GM21576 (cell line): ENCODE measurements around the gene PRR15.

ENCODE experiments used
- ATAC-seq: cut with Tn5 transposase; IDR thresholded peaks from one replicate; pipeline ENCODE4 v1.9.1; 2021; ENCODE audit warnings: mild to moderate bottlenecking, moderate library complexity; ENCODE audit not compliant: unreplicated experiment

Gene PRR15

GRCh38 chr7:29567174-29567573 is 3.5 kb downstream of the PRR15 start:
- no peak for ATAC-seq

- no peak for ATAC-seq
Observed at GRCh38 chr7:29569648-29570047, 6.0 kb downstream of the PRR15 start.

GRCh38 chr7:29572558-29572957 is 8.9 kb downstream of the PRR15 start:
- no peak for ATAC-seq

- no peak for ATAC-seq
Observed at GRCh38 chr7:29573567-29573966, 9.9 kb downstream of the PRR15 start.

- ATAC-seq = no peak
Observed at GRCh38 chr7:29574659-29575058, 11.0 kb downstream of the PRR15 start.

GRCh38 chr7:29587195-29587808 is 23.7 kb downstream of the PRR15 start:
- ATAC-seq = no peak

- ATAC-seq = no peak
Observed at GRCh38 chr7:29588212-29588611, 24.6 kb downstream of the PRR15 start.

GRCh38 chr7:29588900-29589696 is 25.5 kb downstream of the PRR15 start:
- peak; percentile 78 for ATAC-seq

GRCh38 chr7:29592866-29593265 is 29.2 kb downstream of the PRR15 start:
- ATAC-seq = no peak

- ATAC-seq = no peak
Observed at GRCh38 chr7:29593459-29593858, 29.8 kb downstream of the PRR15 start.

- no peak for ATAC-seq
Observed at GRCh38 chr7:29596593-29597178, 33.1 kb downstream of the PRR15 start.

GRCh38 chr7:29597266-29597665 is 33.6 kb downstream of the PRR15 start:
- ATAC-seq = no peak

GRCh38 chr7:29598137-29598536 is 34.5 kb downstream of the PRR15 start:
- no peak for ATAC-seq

- no peak for ATAC-seq
Observed at GRCh38 chr7:29598613-29599012, 35.0 kb downstream of the PRR15 start.

- no peak for ATAC-seq
Observed at GRCh38 chr7:29599026-29599425, 35.4 kb downstream of the PRR15 start.

- ATAC-seq = no peak
Observed at GRCh38 chr7:29600661-29601060, 37.0 kb downstream of the PRR15 start.

GRCh38 chr7:29604052-29604451 is 40.4 kb downstream of the PRR15 start:
- ATAC-seq = no peak

GRCh38 chr7:29604702-29605101 is 41.1 kb downstream of the PRR15 start:
- ATAC-seq = no peak

- ATAC-seq = no peak
Observed at GRCh38 chr7:29605671-29606070, 42.0 kb downstream of the PRR15 start.

GRCh38 chr7:29606287-29606721 is 42.7 kb downstream of the PRR15 start:
- no peak for ATAC-seq

- no peak for ATAC-seq
Observed at GRCh38 chr7:29606830-29607229, 43.2 kb downstream of the PRR15 start.

- ATAC-seq = no peak
Observed at GRCh38 chr7:29607259-29607658, 43.6 kb downstream of the PRR15 start.
